Measurements from ENCODE around the gene ADAMTS2.

GRCh38 chr5:179187229-179187678 is 158.0 kb downstream of the ADAMTS2 start:
- no peak for TF ChIP-seq HDGF (IDR thresholded peaks at IDR 0.05; ENCODE audit: borderline replicate concordance)
- no peak for TF ChIP-seq PKNOX1 (IDR thresholded peaks at IDR 0.05)
- no peak for TF ChIP-seq FOXM1 (IDR thresholded peaks at IDR 0.05; ENCODE audit: borderline replicate concordance)
- TF ChIP-seq L3MBTL2 (conservative IDR thresholded peaks at IDR 0.05) = no peak
- no peak for TF ChIP-seq ELF4 (IDR thresholded peaks at IDR 0.05)
- no peak for TF ChIP-seq FOXA1 (IDR thresholded peaks at IDR 0.05)
- TF ChIP-seq TARDBP (IDR thresholded peaks at IDR 0.05) = no peak
- no peak for TF ChIP-seq SP1 (IDR thresholded peaks at IDR 0.05)
